Measurements from ENCODE around the gene NCOA3. TPM values are rescaled to one million over a fixed set of nuclear protein-coding genes. Genes with fewer than 3 reads are reported as not detected.

NCOA3 gene
- total RNA-seq, 5 donors from 2014 or later (not counting 1 experiment from before 2014, with no cell fraction given), result 64.4 to 89.2 (median 68.9) TPM

- POLR2A ChIA-PET, result no interaction called here
- H3K27ac Mint-ChIP-seq, result no peak overlapping the region
- peaks cover 7 to 10% of the 10 kb centered on the region in 2 donors for H3K27me3 Mint-ChIP-seq
- Histone ChIP-seq H3K36me3 (ENCODE audit: control insufficient read depth in 2 of 2, extremely low read depth in 1 of 2, insufficient read depth in 1 of 2, low read length in 1 of 2) (no peaks in the 10 kb centered on the region), H3K9me3 (no peaks in the 10 kb centered on the region), H3K4me3 (ENCODE audit: control insufficient read depth in 1 of 2, extremely low read depth in 1 of 2, low read length in 1 of 2) (no peak overlapping the region), H3K27me3 (replicated peaks in 1 of 2; ENCODE audit: control insufficient read depth in 2 of 2, extremely low read depth in 1 of 2, insufficient read depth in 2 of 2, low read length in 1 of 2) (peaks cover 0 to 19% of the 10 kb centered on the region in 2 experiments), H3K4me1 (ENCODE audit: control insufficient read depth in 1 of 2, extremely low read depth in 1 of 2, insufficient read depth in 2 of 2, low read length in 2 of 2) (no peaks in the 10 kb centered on the region), H3K27ac (ENCODE audit: low read length) (no peak overlapping the region)
- DNase-seq (no peak), ATAC-seq (replicated peaks in 1 of 4) (no peak)
- H3K36me3 Mint-ChIP-seq, result no peaks in the 10 kb centered on the region
- 86% methylated on average over 14 of the region's 20 CpGs for WGBS (ENCODE audit: insufficient coverage)
- CTCF ChIA-PET, result no interaction called here
- no peaks in the 10 kb centered on the region for H3K9me3 Mint-ChIP-seq
- H3K4me1 Mint-ChIP-seq, result no peaks in the 10 kb centered on the region
- no peak overlapping the region for H3K4me3 Mint-ChIP-seq
Measured at GRCh38 chr20:47687095-47687987, 185.7 kb downstream of the NCOA3 start.

- Histone ChIP-seq H3K27ac (ENCODE audit: low read length) (no peak overlapping the region), H3K36me3 (ENCODE audit: control insufficient read depth in 2 of 2, extremely low read depth in 1 of 2, insufficient read depth in 1 of 2, low read length in 1 of 2) (no peaks in the 10 kb centered on the region), H3K27me3 (replicated peaks in 1 of 2; ENCODE audit: control insufficient read depth in 2 of 2, extremely low read depth in 1 of 2, insufficient read depth in 2 of 2, low read length in 1 of 2) (peaks cover 0 to 18% of the 10 kb centered on the region in 2 experiments), H3K4me3 (ENCODE audit: control insufficient read depth in 1 of 2, extremely low read depth in 1 of 2, low read length in 1 of 2) (no peak overlapping the region), H3K4me1 (ENCODE audit: control insufficient read depth in 1 of 2, extremely low read depth in 1 of 2, insufficient read depth in 2 of 2, low read length in 2 of 2) (no peaks in the 10 kb centered on the region), H3K9me3 (no peaks in the 10 kb centered on the region)
- no peak overlapping the region for H3K4me3 Mint-ChIP-seq
- no peak for ATAC-seq (replicated peaks in 1 of 4)
- DNase-seq, result no peak
- H3K4me1 Mint-ChIP-seq, result no peaks in the 10 kb centered on the region
- no peak overlapping the region for H3K27ac Mint-ChIP-seq
- ChIA-PET CTCF (no interaction called here), POLR2A (no interaction called here)
- H3K9me3 Mint-ChIP-seq, result no peaks in the 10 kb centered on the region
- H3K27me3 Mint-ChIP-seq, result peaks cover 7 to 10% of the 10 kb centered on the region in 2 donors
- WGBS (ENCODE audit: insufficient coverage), result 100% methylated on average over 7 of the region's 18 CpGs
- no peaks in the 10 kb centered on the region for H3K36me3 Mint-ChIP-seq
Measured at GRCh38 chr20:47688385-47689381, 187.0 kb downstream of the NCOA3 start.

- Mint-ChIP-seq H3K27me3 (peaks cover 7 to 10% of the 10 kb centered on the region in 2 donors), H3K27ac (no peak overlapping the region), H3K4me1 (no peaks in the 10 kb centered on the region), H3K36me3 (no peaks in the 10 kb centered on the region), H3K4me3 (no peak overlapping the region), H3K9me3 (no peaks in the 10 kb centered on the region)
- no peak for ATAC-seq (replicated peaks in 1 of 4)
- Histone ChIP-seq H3K9me3 (no peaks in the 10 kb centered on the region), H3K27ac (ENCODE audit: low read length) (no peak overlapping the region), H3K27me3 (replicated peaks in 1 of 2; ENCODE audit: control insufficient read depth in 2 of 2, extremely low read depth in 1 of 2, insufficient read depth in 2 of 2, low read length in 1 of 2) (peaks cover 0 to 18% of the 10 kb centered on the region in 2 experiments), H3K36me3 (ENCODE audit: control insufficient read depth in 2 of 2, extremely low read depth in 1 of 2, insufficient read depth in 1 of 2, low read length in 1 of 2) (no peaks in the 10 kb centered on the region), H3K4me3 (ENCODE audit: control insufficient read depth in 1 of 2, extremely low read depth in 1 of 2, low read length in 1 of 2) (no peak overlapping the region), H3K4me1 (ENCODE audit: control insufficient read depth in 1 of 2, extremely low read depth in 1 of 2, insufficient read depth in 2 of 2, low read length in 2 of 2) (no peaks in the 10 kb centered on the region)
- ChIA-PET CTCF (no interaction called here), POLR2A (no interaction called here)
- WGBS (ENCODE audit: insufficient coverage), result no CpG with 5 or more reads among the region's 1 CpG
- no peak for DNase-seq
Measured at GRCh38 chr20:47689731-47690130, 188.0 kb downstream of the NCOA3 start.

GRCh38 chr20:47691625-47692024, 189.9 kb downstream of the NCOA3 start:
- ChIA-PET CTCF (no interaction called here), POLR2A (no interaction called here)
- Histone ChIP-seq H3K27me3 (replicated peaks in 1 of 2; ENCODE audit: control insufficient read depth in 2 of 2, extremely low read depth in 1 of 2, insufficient read depth in 2 of 2, low read length in 1 of 2) (peaks cover 0 to 16% of the 10 kb centered on the region in 2 experiments), H3K4me3 (ENCODE audit: control insufficient read depth in 1 of 2, extremely low read depth in 1 of 2, low read length in 1 of 2) (no peak overlapping the region), H3K9me3 (no peaks in the 10 kb centered on the region), H3K4me1 (ENCODE audit: control insufficient read depth in 1 of 2, extremely low read depth in 1 of 2, insufficient read depth in 2 of 2, low read length in 2 of 2) (no peaks in the 10 kb centered on the region), H3K27ac (ENCODE audit: low read length) (no peak overlapping the region), H3K36me3 (ENCODE audit: control insufficient read depth in 2 of 2, extremely low read depth in 1 of 2, insufficient read depth in 1 of 2, low read length in 1 of 2) (no peaks in the 10 kb centered on the region)
- ATAC-seq (replicated peaks in 1 of 4) (no peak), DNase-seq (no peak)
- Mint-ChIP-seq H3K4me1 (peaks cover 5 to 9% (median 6%) of the 10 kb centered on the region in 3 donors), H3K4me3 (no peak overlapping the region), H3K9me3 (no peaks in the 10 kb centered on the region), H3K27ac (no peak overlapping the region), H3K27me3 (peaks cover 7 to 10% of the 10 kb centered on the region in 2 donors), H3K36me3 (no peaks in the 10 kb centered on the region)

- ATAC-seq (replicated peaks in 1 of 4), result no peak
- H3K27ac Mint-ChIP-seq, result no peak overlapping the region
- H3K36me3 Mint-ChIP-seq, result no peaks in the 10 kb centered on the region
- Histone ChIP-seq H3K27me3 (replicated peaks in 1 of 2; ENCODE audit: control insufficient read depth in 2 of 2, extremely low read depth in 1 of 2, insufficient read depth in 2 of 2, low read length in 1 of 2) (peaks cover 0 to 2% of the 10 kb centered on the region in 2 experiments), H3K27ac (ENCODE audit: low read length) (no peak overlapping the region), H3K4me1 (ENCODE audit: control insufficient read depth in 1 of 2, extremely low read depth in 1 of 2, insufficient read depth in 2 of 2, low read length in 2 of 2) (no peaks in the 10 kb centered on the region), H3K4me3 (ENCODE audit: control insufficient read depth in 1 of 2, extremely low read depth in 1 of 2, low read length in 1 of 2) (no peak overlapping the region), H3K36me3 (ENCODE audit: control insufficient read depth in 2 of 2, extremely low read depth in 1 of 2, insufficient read depth in 1 of 2, low read length in 1 of 2) (no peaks in the 10 kb centered on the region), H3K9me3 (no peaks in the 10 kb centered on the region)
- H3K27me3 Mint-ChIP-seq, result peaks cover 4 to 7% of the 10 kb centered on the region in 2 donors
- WGBS (ENCODE audit: insufficient coverage), result 88% methylated on average over 21 of the region's 21 CpGs
- ChIA-PET CTCF (no interaction called here), POLR2A (no interaction called here)
- peaks cover 5 to 9% (median 6%) of the 10 kb centered on the region in 3 donors for H3K4me1 Mint-ChIP-seq
- H3K9me3 Mint-ChIP-seq, result no peaks in the 10 kb centered on the region
- no peak for DNase-seq
- no peak overlapping the region for H3K4me3 Mint-ChIP-seq
Measured at GRCh38 chr20:47694021-47694818, 192.5 kb downstream of the NCOA3 start.

GRCh38 chr20:47696856-47697255, 195.2 kb downstream of the NCOA3 start:
- H3K36me3 ChIP-seq (ENCODE audit: control insufficient read depth in 2 of 2, extremely low read depth in 1 of 2, insufficient read depth in 1 of 2, low read length in 1 of 2), result no peaks in the 10 kb centered on the region
- CTCF ChIA-PET, result no interaction called here

More at GRCh38 chr20:47696856-47697255, 195.2 kb downstream of the NCOA3 start:
- H3K36me3 Mint-ChIP-seq, result no peaks in the 10 kb centered on the region
- Histone ChIP-seq H3K27me3 (replicated peaks in 1 of 2; ENCODE audit: control insufficient read depth in 2 of 2, extremely low read depth in 1 of 2, insufficient read depth in 2 of 2, low read length in 1 of 2) (peaks cover 0 to 6% of the 10 kb centered on the region in 2 experiments), H3K4me1 (ENCODE audit: control insufficient read depth in 1 of 2, extremely low read depth in 1 of 2, insufficient read depth in 2 of 2, low read length in 2 of 2) (no peaks in the 10 kb centered on the region), H3K4me3 (ENCODE audit: control insufficient read depth in 1 of 2, extremely low read depth in 1 of 2, low read length in 1 of 2) (no peak overlapping the region), H3K9me3 (no peaks in the 10 kb centered on the region), H3K27ac (ENCODE audit: low read length) (no peak overlapping the region)
- no peak overlapping the region for H3K4me3 Mint-ChIP-seq
- H3K4me1 Mint-ChIP-seq, result peaks cover 5 to 9% (median 6%) of the 10 kb centered on the region in 3 donors
- ATAC-seq (replicated peaks in 1 of 4), result no peak
- H3K27ac Mint-ChIP-seq, result no peak overlapping the region
- H3K27me3 Mint-ChIP-seq, result no peaks in the 10 kb centered on the region
- POLR2A ChIA-PET, result no interaction called here
- H3K9me3 Mint-ChIP-seq, result no peaks in the 10 kb centered on the region
- no peak for DNase-seq
- 97% methylated on average over 9 of the region's 11 CpGs for WGBS (ENCODE audit: insufficient coverage)
